H9 (cell line): Measurements from ENCODE around the gene CELA3B. TPM values are rescaled to one million over a fixed set of nuclear protein-coding genes. Genes with fewer than 3 reads are reported as not detected.

Experiments
- DNase-seq: peaks from one replicate; pipeline ENCODE4 v3.0.0-alpha.2; 2017
- H2AFZ ChIP-seq: one replicate; pipeline ENCODE4 v1.6.1; 2013; ENCODE audit warnings: mild to moderate bottlenecking, low read length, control low read depth, moderate library complexity
- H2AK5ac ChIP-seq: 2 replicates; pipeline ENCODE4 v1.6.1; 2013; ENCODE audit warnings: low read length, control low read depth, mixed read lengths; ENCODE audit not compliant: insufficient read length
- H2BK120ac ChIP-seq: one replicate; pipeline ENCODE4 v1.6.1; 2013; ENCODE audit warnings: low read depth, mild to moderate bottlenecking, low read length, control low read depth, inconsistent platforms; ENCODE audit not compliant: poor library complexity, severe bottlenecking
- H2BK12ac ChIP-seq: 2 replicates; pipeline ENCODE4 v1.6.1; 2013; ENCODE audit warnings: low read length, control low read depth, mixed read lengths, low read depth; ENCODE audit not compliant: insufficient read length
- H2BK15ac ChIP-seq: 2 replicates; pipeline ENCODE4 v1.6.1; 2013; ENCODE audit warnings: low read depth, low read length, control low read depth
- H2BK20ac ChIP-seq: one replicate; pipeline ENCODE4 v1.6.1; 2013; ENCODE audit warnings: low read depth, mild to moderate bottlenecking, low read length, control low read depth, inconsistent platforms; ENCODE audit not compliant: poor library complexity, severe bottlenecking
- H2BK5ac ChIP-seq: 2 replicates; pipeline ENCODE4 v1.6.1; 2013; ENCODE audit warnings: low read length, control low read depth, mixed read lengths; ENCODE audit not compliant: insufficient read length
- H3K14ac ChIP-seq: 2 replicates; pipeline ENCODE4 v1.6.1; 2013; ENCODE audit warnings: low read length, control low read depth; ENCODE audit not compliant: insufficient read depth
- H3K18ac ChIP-seq: 2 replicates; pipeline ENCODE4 v1.6.1; 2013; ENCODE audit warnings: low read depth, mild to moderate bottlenecking, mixed read lengths, low read length, control low read depth; ENCODE audit not compliant: insufficient read length
- H3K23ac ChIP-seq: 2 replicates; pipeline ENCODE4 v1.6.1; 2013; ENCODE audit warnings: low read length, control low read depth, mixed read lengths, low read depth; ENCODE audit not compliant: insufficient read length
- H3K23me2 ChIP-seq: 2 replicates; pipeline ENCODE4 v1.6.1; 2013; ENCODE audit warnings: low read depth, mild to moderate bottlenecking, mixed read lengths, low read length, control low read depth; ENCODE audit not compliant: insufficient read length, poor library complexity, severe bottlenecking
- H3K27ac ChIP-seq: 2 replicates; pipeline ENCODE4 v1.5.1; 2013; ENCODE audit warnings: low read length, control low read depth, mixed read lengths, low read depth; ENCODE audit not compliant: insufficient read length
- H3K27me3 ChIP-seq: 2 replicates; pipeline ENCODE4 v1.6.1; 2013; ENCODE audit warnings: low read length, control low read depth, inconsistent platforms; ENCODE audit not compliant: insufficient read depth
- H3K4ac ChIP-seq: 2 replicates; pipeline ENCODE4 v1.6.1; 2013; ENCODE audit warnings: low read depth, mild to moderate bottlenecking, control low read depth, inconsistent platforms, low read length, moderate library complexity
- H3K4me1 ChIP-seq: 2 replicates; pipeline ENCODE4 v1.6.1; 2013; ENCODE audit warnings: low read length, control low read depth, inconsistent platforms; ENCODE audit not compliant: insufficient read depth
- H3K4me2 ChIP-seq: 2 replicates; pipeline ENCODE4 v1.6.1; 2013; ENCODE audit warnings: low read length, control low read depth, mixed read lengths; ENCODE audit not compliant: insufficient read length, insufficient read depth
- H3K56ac ChIP-seq: 2 replicates; pipeline ENCODE4 v1.6.1; 2013; ENCODE audit warnings: low read depth, mild to moderate bottlenecking, mixed read lengths, low read length, control low read depth; ENCODE audit not compliant: insufficient read length
- H3K79me1 ChIP-seq: 2 replicates; pipeline ENCODE4 v1.6.1; 2013; ENCODE audit warnings: low read depth, mild to moderate bottlenecking, moderate library complexity, low read length, control low read depth, inconsistent platforms; ENCODE audit not compliant: insufficient read depth, poor library complexity, severe bottlenecking
- H3K79me2 ChIP-seq: 2 replicates; pipeline ENCODE4 v1.6.1; 2013; ENCODE audit warnings: low read length, control low read depth, inconsistent platforms; ENCODE audit not compliant: insufficient read depth
- H3K9ac ChIP-seq: 2 replicates; pipeline ENCODE4 v1.6.1; 2013; ENCODE audit warnings: low read length, control low read depth, mixed read lengths; ENCODE audit not compliant: insufficient read length; ENCODE audit errors: extremely low read depth
- H3K9me3 ChIP-seq: one replicate; pipeline ENCODE4 v1.6.1; 2013; ENCODE audit warnings: low read depth, low read length, inconsistent platforms; ENCODE audit not compliant: control insufficient read depth
- H3T11ph ChIP-seq: one replicate; pipeline ENCODE4 v1.6.1; 2013; ENCODE audit warnings: mild to moderate bottlenecking, low read length, control low read depth, inconsistent platforms
- H4K20me1 ChIP-seq: one replicate; pipeline ENCODE4 v1.6.1; 2013; ENCODE audit not compliant: control insufficient read depth, insufficient read length, insufficient read depth
- H4K5ac ChIP-seq: 2 replicates; pipeline ENCODE4 v1.6.1; 2013; ENCODE audit warnings: low read depth, mild to moderate bottlenecking, mixed read lengths, low read length, control low read depth; ENCODE audit not compliant: insufficient read length
- H4K8ac ChIP-seq: replicated peaks from 2 replicates; pipeline ENCODE4 v1.6.1; 2013; ENCODE audit warnings: low read length, control low read depth, mixed read lengths, low read depth; ENCODE audit not compliant: insufficient read length
- H4K91ac ChIP-seq: 2 replicates; pipeline ENCODE4 v1.6.1; 2013; ENCODE audit warnings: low read depth, mild to moderate bottlenecking, moderate library complexity, mixed read lengths, low read length, control low read depth; ENCODE audit not compliant: insufficient read length
- H3K27ac Mint-ChIP-seq, 3 experiments: 2 replicates in 2 of 3; 3 replicates in 1 of 3; pipeline ENCODE4 v1.8.0; 2020 to 2021; ENCODE audit warnings: mixed read lengths in 3 of 3, mild to moderate bottlenecking in 1 of 3, moderate library complexity in 1 of 3
- H3K27me3 Mint-ChIP-seq: 2 replicates; pipeline ENCODE4 v1.8.0; 2021; ENCODE audit warnings: low read depth, mild to moderate bottlenecking, moderate library complexity, mixed read lengths
- H3K36me3 Mint-ChIP-seq, 3 experiments: 2 replicates in 2 of 3; 3 replicates in 1 of 3; pipeline ENCODE4 v1.8.0; 2020 to 2021; ENCODE audit warnings: low read depth in 3 of 3, mixed read lengths in 3 of 3; ENCODE audit not compliant: insufficient read depth in 1 of 3
- H3K4me1 Mint-ChIP-seq, 2 experiments: 2 replicates each; pipeline ENCODE4 v1.8.0; 2020; ENCODE audit warnings: mixed read lengths in 2 of 2
- H3K4me3 Mint-ChIP-seq, 2 experiments: 2 replicates in 1 of 2; 3 replicates in 1 of 2; pipeline ENCODE4 v1.8.0; 2020 to 2021; ENCODE audit warnings: mild to moderate bottlenecking in 2 of 2, mixed read lengths in 2 of 2, moderate library complexity in 1 of 2
- H3K9me3 Mint-ChIP-seq, 2 experiments: 2 replicates in 1 of 2; 3 replicates in 1 of 2; pipeline ENCODE4 v1.8.0; 2020; ENCODE audit warnings: mild to moderate bottlenecking in 2 of 2, mixed read lengths in 2 of 2, moderate library complexity in 1 of 2
- WGBS: extraction: QIAGEN DNeasy Blood & Tissue Kit; methylation state at CpG from one replicate; pipeline ENCODE4 v1.1.7; 2013; ENCODE audit warnings: missing lambda C conversion rate, low lambda C conversion rate, mixed read lengths; ENCODE audit not compliant: insufficient read length; ENCODE audit errors: extremely low coverage; 5-methylcytosine and 5-hydroxymethylcytosine counted together
- total RNA-seq: library from RNA; stranded (reverse); gene quantifications from 2 replicates; pipeline ENCODE4 v1.2.1, GENCODE V29; 2021
- TF ChIP-seq, protein P1 (sequence below): fragments of 200-600 bp; sonication (generic); conservative IDR thresholded peaks from 3 replicates; pipeline ENCODE4 v1.8.0; 2021; ENCODE audit warnings: antibody characterized with exemption, mild to moderate bottlenecking

The CELA3B gene
- total RNA-seq, 1 experiment from 2014 or later: not detected

DNA sequence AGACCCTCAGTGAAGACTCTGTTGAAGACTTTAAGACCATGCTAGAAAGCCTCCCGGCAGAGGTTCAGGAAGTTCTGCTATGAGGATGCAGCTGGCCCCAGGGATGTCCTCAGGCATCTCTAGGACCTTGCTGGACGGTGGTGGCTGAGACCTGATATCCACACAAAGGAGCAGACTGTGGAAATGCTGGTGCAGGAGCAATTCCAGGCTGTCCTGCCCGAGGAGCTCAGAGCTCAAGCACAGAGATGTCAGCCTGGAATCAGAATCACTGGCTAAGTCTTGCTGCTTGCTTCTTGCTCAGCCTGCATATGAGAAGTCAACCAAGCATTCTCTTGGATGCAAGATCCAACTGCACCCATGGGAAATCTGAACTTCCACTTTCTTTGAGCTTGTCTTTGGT is 53.7 kb downstream of the CELA3B start:
- Histone ChIP-seq H2BK5ac (no peak overlapping the region), H3K4me2 (no peak overlapping the region), H4K20me1 (no peaks in the 10 kb centered on the region), H2BK120ac (no peak overlapping the region), H3K56ac (no peak overlapping the region), H2BK20ac (no peak overlapping the region), H3K79me1 (no peaks in the 10 kb centered on the region), H4K91ac (no peak overlapping the region), H3K23ac (no peak overlapping the region), H4K5ac (no peak overlapping the region), H2BK15ac (no peak overlapping the region), H3K4ac (no peak overlapping the region), H3K9me3 (no peaks in the 10 kb centered on the region), H3K79me2 (no peaks in the 10 kb centered on the region), H2AFZ (no peak overlapping the region), H3K27ac (no peak overlapping the region), H2BK12ac (no peak overlapping the region), H3K27me3 (no peaks in the 10 kb centered on the region), H3T11ph (no peak overlapping the region), H3K14ac (no peak overlapping the region), H3K18ac (no peak overlapping the region), H4K8ac (no peak overlapping the region), H3K23me2 (no peaks in the 10 kb centered on the region), H2AK5ac (no peak overlapping the region), H3K9ac (no peak overlapping the region), H3K4me1 (peaks cover 3% of the 10 kb centered on the region; the same call in 1 of the 2 replicates)
- H3K36me3 Mint-ChIP-seq: peaks cover 0 to 15% (median 9%) of the 10 kb centered on the region in 3 experiments; a peak in 5 of 7 replicates
- DNase-seq: no peak
- WGBS: no CpG with 5 or more reads among the region's 3 CpGs
- H3K9me3 Mint-ChIP-seq: no peaks in the 10 kb centered on the region
- no peaks in the 10 kb centered on the region for H3K27me3 Mint-ChIP-seq
- TF ChIP-seq, protein P1, sequence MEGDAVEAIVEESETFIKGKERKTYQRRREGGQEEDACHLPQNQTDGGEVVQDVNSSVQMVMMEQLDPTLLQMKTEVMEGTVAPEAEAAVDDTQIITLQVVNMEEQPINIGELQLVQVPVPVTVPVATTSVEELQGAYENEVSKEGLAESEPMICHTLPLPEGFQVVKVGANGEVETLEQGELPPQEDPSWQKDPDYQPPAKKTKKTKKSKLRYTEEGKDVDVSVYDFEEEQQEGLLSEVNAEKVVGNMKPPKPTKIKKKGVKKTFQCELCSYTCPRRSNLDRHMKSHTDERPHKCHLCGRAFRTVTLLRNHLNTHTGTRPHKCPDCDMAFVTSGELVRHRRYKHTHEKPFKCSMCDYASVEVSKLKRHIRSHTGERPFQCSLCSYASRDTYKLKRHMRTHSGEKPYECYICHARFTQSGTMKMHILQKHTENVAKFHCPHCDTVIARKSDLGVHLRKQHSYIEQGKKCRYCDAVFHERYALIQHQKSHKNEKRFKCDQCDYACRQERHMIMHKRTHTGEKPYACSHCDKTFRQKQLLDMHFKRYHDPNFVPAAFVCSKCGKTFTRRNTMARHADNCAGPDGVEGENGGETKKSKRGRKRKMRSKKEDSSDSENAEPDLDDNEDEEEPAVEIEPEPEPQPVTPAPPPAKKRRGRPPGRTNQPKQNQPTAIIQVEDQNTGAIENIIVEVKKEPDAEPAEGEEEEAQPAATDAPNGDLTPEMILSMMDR: no peak
- no peak overlapping the region for H3K4me3 Mint-ChIP-seq
- no peak overlapping the region for H3K27ac Mint-ChIP-seq
- peaks cover 5 to 15% of the 10 kb centered on the region in 2 experiments for H3K4me1 Mint-ChIP-seq
